HG02973 (cell line): ENCODE data around the gene CAMKK2.
"Not testable (repeated sequence)": the region's sequence is repeated elsewhere in the genome, so short reads cannot be mapped to it uniquely, and the experiment has no call there.

ENCODE experiments used
- ATAC-seq: cut with Tn5 transposase; IDR thresholded peaks from one replicate; pipeline ENCODE4 v1.9.1; 2021; ENCODE audit warnings: moderate library complexity; ENCODE audit not compliant: unreplicated experiment

The CAMKK2 gene

DNA sequence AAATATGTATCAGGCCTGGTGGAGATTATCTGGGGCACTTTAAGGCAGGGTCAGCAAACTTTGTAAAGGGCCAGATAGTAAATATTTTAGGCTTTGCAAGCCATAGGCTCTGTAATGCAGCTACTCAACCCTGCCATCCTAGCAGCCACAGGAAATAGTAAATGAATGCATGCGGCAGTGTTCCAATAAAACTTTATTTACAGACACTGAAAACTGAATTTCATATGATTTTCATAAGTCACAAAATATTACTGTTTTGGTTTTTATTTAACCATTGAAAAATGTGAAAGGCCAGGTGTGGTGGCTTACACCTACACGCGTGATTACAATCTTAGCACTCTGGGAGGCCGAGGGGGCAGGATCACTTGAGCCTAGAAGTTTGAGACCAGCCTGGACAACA is 3.2 kb upstream of the CAMKK2 start:
- ATAC-seq: no peak

DNA sequence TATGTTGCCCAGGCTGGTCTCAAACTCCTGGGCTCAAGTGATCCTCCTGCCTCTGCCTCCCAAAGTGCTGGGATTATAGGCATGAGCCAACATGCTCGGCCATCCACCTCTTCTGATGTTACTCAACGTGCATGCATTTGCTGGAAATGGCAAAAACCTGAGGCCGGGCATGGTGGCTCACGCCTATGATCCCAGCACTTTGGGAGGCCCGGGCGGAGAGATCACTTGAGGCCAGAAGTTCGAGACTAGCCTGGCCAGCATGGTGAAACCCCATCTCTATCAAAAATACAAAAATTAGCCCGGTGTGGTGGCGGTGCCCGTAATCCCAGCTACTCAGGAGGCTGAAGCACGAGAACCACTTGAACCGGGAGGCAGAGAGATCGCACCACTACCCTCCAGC is 1.9 kb upstream of the CAMKK2 start:
- not testable (repeated sequence) for ATAC-seq

DNA sequence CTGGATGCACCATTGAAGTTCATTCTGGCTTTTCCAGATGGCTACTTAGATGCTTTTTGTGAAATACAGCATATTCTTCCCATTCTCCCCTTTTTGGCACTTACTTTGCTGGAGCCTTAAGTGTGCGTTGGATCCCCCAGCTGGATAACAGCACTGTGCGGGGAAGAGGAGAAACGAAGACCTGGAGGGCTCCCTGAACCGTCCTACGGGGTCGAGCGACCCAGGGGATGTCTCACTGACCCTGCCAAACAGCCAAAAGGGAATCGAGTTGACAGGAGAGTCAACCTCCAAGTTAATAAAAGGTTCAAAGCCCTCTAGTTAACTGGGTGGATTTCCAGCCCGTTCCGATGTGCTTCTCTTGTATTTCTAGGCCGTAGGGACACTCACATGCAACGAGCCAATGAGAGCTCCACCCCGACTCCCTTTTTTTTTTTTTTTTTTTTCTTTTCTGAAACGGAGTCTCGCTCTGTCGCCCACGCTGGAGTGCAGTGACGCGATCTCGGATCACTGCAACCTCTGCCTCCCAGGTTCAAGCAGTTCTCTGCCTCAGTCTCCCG is 1.0 kb upstream of the CAMKK2 start:
- ATAC-seq: no peak

DNA sequence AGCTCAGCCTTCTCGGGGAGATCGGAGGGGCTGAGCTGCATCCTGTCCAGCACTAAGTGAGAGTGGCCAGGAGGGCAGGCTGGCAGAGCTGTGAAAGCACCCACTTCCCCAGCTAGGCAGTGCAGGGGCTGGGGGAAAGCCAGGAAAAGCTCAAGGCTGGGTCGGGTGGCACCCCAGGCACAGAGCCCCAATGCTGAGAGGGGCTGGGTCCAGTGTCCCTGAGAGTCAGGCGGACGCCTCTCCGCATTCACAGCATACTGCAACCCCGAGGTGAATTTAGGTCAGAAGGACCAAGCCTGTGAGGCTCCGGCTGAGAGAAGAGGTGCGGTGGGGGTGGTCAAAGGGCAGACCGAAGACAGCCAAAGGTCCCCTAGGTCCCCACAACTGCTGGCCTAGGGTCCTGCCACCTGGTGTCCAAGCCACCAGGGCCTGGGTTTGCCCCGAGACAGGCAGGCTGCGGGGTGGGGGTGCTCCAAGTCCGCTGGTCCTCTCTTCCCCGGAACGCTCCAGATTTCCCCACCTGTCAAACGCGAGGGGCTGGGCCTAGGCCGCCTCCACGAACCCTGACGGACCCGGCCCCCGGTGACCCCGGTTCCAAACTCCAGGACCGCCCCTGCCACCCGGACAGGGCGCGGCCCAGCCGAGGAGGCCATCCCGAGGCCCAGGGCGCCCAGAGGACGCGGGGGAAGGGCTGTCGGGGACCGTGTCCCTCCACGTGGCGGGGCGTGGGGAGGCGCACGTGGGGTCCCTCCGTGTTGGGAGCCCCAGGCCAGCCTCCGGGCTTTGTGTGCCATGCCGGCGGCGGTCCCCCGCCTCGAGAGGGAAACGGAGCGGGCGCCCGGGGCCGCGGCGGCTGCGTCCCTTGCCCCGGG is 527 bp downstream of the CAMKK2 start:
- ATAC-seq: peak; percentile 13

DNA sequence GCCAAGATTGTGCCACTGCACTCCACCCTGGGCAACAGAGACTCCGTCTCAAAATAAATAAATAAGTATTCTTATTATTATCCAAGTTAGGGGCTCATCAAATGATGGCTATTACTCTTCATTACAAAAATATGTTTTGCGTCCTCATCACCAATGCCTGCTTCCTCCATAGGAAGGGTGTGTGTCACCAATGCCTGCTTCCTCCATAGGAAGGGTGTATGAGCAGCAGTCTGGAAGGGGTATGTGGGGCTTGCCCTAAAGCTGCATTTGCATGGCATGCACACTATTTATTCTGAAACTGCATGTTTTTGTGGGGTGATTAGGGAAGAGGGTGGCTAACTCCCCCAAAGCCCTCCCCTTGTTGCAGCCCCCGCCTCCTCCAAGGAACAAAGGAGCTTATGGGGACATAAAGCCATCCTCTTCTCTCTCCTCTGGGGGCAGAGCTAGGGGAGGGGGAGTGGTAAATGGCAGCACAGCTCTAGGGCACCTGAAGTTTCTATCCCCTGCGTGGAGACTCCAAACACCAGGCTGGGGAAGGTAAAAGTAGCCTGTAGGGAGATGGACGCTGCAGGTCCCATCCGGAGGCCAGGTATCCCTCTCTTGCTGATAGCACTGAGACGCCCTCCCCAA is 1.3 kb downstream of the CAMKK2 start:
- ATAC-seq: no peak

DNA sequence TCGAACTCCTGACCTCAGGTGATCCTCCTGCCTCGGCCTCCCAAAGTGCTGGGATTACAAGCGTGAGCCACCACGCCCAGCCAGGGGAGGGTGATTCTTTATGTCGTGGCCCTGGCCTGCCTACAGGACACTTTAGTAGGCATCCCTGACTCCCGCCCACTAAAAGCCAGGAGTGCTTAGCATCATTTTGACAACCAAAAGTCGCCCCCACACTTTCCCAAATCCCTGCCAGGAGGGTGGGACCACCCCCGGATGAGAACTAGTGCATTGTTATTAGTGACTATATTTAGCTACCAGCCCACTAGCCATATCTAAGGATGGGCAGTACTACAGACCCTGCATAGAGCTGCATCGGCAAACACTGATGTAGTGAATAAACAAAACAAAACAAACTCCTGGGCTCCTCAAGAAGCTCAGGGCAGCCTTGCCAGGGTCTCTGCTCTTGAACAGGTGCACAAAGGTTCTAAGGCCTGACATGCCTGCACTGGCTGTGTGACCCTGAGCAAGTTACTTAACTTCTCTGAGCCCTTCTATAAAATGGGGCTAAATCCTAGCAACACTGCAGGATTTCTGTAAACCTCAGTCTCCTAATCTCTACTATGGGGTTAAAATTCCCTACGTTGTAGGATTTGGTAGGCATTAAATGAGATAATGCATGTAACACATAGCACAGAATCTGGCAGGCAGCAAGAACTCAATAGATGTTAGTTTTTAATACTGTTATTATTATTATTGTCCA is 2.2 kb downstream of the CAMKK2 start:
- ATAC-seq: no peak

DNA sequence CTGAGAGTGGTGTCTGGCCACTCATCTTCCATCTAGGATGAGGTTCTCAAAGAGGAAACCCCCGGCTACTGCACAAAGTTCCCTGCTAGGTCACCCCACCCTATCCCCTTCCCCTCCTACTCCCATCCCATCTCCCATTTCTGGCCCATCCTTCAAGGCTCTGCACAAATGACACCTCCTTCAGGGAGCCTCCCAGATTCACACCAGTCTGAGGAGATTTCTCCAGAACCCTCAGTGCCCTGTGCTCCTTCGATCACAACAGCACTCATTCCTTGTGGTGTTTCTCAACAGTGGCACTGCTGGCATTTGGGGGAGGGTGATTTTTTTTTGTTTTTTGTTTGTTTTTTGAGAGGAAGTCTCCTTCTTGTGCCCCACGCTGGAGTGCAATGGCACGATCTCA is 2.9 kb downstream of the CAMKK2 start:
- ATAC-seq: no peak

DNA sequence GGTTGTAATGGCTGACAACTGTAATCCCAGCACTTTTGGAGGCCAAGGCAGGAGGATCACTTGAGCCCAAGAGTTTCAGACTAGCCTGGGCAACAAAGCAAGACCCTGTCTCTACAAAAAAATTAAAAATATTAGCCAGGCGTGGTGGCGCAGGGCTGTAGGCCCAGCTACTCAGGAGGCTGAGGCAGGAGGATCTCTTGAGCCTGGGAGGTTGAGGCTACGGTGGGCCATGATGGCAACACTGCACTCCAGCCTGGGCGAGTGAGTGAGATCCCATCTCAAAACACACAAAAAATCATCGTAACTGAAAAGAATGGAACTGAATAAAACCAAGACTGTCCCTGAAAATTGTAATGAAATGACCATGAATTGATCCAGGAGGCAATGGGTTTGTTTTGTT is 6.1 kb downstream of the CAMKK2 start:
- no peak for ATAC-seq

DNA sequence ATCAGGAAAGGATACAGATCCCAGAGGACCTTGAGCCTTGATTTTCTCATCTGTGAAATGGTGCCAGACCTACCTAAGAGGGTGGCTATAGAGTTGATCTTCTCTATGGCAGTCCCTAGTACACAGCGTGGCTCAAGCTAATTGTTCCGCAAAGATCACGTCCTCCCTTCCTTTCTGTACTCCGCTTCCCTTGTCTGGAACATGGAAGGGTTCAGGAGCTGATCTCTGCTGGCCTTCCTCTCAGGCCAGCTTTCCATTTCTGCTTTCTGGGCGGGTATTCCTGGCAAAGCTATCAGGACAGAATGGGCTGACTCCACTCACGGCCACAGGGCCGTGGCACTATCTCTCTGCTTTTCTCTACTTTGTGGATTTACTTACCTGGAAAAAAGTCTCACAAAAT is 6.5 kb downstream of the CAMKK2 start:
- ATAC-seq: no peak

DNA sequence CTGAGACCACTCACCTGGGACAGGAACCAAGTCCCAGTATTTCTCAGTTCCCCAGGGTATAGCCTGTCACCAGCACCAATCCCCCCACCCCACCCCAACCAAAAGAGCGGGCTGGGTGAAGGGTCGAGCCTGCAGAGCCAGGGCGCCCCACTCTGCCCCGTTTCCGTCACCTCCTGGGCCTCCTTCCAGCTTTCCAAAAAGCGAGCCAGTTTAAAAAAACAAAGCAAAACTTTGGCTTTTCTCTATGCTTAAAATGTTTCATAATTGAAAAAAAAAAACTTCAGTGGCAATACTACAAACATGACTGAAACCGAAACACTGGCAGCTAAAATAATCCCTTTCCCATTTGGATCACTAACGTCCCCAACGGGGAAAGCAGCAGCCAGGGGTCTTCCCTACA is 7.5 kb downstream of the CAMKK2 start:
- no peak for ATAC-seq

DNA sequence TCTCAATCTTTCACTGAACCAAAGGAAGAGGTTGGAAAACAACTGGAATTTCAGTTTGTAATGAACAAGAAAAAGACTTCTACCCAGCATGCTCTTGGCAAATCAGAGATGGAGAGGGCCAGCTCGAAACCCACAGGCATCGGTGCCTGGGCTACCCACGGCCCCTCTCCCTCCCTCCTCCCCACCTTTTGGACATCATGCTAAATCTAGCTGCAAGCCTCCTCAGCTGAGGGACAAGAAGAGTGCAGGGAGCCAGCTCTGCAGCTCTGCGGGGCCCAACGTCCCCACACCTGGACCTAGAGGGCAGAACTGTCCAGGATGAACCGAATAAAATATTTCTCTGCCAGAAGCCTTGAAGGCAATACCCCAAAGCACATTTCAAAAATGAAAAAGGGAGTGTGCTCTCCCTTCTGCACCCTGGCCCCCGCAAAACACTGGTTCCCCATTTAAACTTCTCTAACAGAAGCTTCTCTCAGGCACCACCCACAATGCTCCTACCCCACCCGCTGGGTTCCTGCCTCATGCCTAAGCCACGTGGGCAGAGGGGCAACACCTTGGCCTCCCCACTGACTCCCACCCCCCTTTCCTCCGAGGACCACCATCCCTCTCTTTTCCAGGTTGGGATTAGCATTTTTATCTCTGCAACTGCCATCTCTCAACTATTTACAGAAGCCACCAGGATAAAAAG is 8.2 kb downstream of the CAMKK2 start:
- ATAC-seq: no peak

DNA sequence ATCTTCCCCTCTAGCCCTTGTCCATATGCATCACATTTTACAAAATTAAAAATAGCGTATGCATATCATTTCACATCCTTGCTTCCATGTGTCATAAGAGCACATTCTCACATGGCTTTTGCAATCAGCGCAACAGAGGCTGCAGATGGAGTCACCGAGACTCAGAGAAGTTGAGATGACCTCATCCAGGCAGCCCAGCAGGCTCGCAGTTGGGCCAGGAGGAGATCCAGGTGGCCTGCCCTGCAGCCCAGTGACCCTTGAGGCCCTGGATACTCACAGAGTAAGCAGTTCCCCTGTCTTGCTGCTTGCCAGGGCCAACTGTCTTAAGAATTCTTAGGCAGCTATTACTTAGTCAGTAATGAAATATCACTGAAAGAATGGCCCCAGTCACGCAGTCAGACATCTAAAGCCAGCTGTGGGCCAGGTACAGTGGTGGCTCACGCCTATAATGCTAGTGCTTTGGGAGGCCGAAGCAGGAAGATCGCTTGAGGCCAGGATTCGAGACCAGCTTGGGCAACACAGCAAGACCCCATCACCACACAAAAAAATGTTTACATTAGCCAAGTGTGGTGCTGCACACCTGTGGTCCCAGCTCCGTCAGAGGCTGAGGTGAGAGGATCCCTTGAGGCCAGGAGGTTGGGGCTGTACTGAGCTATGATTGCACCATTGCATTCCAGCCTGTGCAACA is 9.1 kb downstream of the CAMKK2 start:
- no peak for ATAC-seq

DNA sequence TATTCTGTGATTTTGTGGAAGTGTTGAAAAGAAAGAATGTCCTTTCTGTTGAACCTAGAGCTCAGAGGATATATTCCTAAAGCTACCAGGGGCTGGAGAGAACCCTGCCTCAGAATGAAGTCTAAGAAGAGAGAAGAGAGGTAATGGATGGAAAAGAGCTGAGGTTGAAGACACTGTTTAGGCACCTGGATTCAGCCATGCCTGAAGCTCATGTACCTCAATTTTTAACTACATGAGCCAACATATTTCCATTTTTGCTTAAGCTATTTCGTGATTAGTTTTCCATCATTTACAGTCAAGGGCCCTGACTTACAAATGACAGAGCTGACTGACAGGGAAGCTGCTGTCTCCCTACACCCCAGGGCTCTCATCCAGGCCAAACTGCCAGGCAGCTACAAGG is 10.7 kb downstream of the CAMKK2 start:
- ATAC-seq: no peak

DNA sequence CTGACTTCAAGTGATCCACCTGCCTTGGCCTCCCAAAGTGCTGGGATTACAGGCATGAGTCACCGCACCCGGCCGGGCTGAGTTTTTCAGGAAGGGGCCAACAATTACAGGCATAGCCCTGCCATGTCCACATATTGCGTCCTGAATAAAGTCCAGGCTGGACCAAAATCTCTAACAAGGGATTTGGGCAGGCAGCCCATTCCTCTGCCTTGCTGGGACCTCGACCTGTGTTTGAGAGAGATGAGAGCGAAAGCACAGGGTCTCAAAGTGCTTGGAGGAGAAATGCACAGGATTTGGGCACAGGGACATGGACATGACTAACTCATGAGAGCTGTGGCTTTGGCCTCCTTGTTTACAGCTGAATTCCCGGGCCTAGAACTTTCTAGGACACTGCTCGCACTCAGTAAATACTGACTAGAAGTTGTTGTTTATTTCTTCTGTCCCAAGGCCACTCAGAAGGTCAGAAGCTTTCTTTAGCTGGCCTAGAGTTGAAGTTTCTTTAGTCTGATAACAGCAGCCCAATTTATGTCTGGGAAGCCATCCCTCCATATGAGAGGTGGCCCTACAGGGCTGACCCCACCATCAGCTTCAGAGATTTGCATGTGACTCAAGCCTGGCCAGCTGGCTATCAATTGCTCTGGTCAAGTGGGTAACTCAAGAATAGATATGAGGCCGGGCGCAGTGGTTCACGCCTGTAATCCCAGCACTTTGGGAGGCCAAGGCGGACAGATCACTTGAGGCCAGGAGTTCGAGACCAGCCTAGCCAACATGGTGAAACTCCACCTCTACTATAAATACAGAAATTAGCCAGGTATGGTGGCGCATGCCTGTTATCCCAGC is 11.7 kb downstream of the CAMKK2 start:
- ATAC-seq: no peak

DNA sequence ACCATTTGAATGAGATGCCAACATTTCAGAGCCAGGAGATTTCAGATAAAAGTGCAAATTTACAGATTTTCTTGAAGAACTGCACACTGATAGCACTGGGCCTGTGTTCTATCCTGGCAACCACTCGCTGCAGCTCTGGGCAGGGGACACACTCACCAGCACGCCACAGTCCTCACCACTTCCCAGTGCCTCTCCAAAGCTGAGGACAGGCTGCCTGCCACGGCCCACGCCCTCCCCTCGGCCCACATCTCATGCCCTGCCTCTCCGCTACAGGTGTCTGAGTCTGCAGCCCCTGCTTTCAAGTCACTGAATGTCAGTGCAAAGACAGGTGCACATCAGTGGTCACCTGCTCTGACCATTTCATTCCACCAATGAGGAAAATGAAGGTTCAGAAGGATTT is 12.7 kb downstream of the CAMKK2 start:
- no peak for ATAC-seq

DNA sequence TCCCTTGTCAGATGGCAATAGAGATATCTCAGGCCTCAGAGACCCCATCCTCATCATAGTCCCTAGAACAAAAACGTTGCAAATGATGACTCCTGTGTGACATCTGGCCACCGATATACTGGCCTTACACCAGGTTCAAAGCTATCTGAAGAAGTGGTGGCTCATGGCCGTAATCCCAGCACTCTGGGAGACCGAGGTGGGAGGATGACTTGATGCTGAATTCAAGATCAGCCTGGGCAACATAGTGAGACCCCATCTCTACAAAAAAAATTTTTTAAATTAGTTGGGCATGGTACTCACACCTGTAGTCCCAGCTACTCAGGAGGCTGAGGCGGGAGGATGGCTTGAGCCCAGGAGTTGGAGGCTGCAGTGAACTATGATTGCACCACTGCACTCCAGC is 13.1 kb downstream of the CAMKK2 start:
- ATAC-seq: no peak

DNA sequence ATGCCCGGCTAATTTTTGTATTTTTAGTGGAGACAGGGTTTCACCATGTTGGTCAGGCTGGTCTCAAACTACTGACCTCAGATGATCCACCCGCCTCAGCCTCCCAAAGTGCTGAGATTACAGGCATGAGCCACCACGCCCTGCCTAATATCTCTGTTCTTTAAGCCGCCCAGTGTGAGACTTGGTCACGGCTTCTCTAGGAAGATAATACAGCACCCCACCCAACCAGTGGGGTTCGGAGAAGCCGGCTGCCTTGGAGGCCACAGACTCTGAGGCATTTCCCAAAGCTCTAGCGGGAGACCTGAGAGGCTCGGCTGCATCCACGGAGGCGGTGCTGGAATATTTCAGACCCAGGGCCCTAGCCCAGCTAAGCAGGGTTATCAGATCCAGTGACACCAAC is 13.6 kb downstream of the CAMKK2 start:
- ATAC-seq: not testable (repeated sequence)

DNA sequence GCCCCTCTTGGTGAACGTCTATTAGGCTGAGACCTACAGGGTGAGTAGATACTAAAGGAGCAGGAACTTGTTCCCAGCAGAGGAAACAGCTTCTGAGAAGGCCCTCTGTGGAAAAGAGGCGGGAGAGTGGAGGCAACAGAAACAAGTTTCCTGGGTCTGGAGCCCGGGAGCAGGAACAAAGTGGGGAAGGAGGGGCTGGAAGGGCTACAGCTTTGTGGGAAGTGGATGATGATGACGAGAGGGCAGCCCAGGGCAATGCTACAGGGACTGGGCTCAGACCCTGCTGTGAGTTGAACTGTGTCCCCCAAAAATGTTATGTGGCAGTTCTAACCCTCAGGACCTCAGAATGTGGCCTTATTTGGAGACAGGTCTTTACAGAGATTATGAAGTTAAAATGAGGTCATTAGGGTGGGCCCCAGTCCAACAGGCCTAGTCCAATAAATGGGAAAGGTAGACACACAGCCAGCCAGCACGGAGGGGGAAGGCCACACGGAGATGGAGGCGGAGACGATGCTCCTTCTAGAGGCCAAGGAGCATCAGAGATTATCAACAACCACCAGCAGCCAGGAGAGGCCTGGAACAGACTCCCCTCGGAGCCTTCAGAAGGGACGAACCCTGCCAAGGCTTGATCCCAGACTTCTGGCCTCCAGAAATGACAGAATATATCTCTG is 14.3 kb downstream of the CAMKK2 start:
- ATAC-seq: no peak

DNA sequence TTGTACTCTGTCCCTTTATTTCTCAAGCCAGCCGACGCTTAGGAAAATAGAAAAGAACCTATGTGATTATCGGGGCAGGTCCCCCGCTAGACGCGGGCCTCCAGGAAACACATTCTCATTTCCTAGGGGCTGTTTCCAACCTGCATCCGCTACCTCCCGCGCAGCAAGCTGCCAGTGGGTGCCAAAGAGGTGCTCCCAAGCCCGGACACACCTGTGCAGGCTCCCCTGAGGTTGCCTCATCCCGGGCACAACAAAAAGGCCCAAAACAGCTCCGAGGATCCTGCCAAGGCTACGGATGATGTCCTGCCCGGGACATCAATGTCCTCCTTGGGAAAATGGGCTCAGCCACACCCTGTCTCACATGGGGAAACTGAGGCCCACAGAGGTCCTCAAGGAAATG is 15.4 kb downstream of the CAMKK2 start:
- not testable (repeated sequence) for ATAC-seq
